Adipocyte (in vitro differentiated cells): ENCODE data around the gene EVX1.
A peak's percentile ranks its signal among the peaks of the same experiment; 100 is the strongest.

Experiments used
- DNase-seq: peaks from one replicate; pipeline ENCODE4 v3.0.0-alpha.2; 2015; ENCODE audit warnings: low read depth
- H3K27me3 ChIP-seq: replicated peaks from 2 replicates; pipeline ENCODE4 v1.7.0; 2013; ENCODE audit warnings: mild to moderate bottlenecking, low read length, moderate library complexity; ENCODE audit not compliant: control insufficient read depth, insufficient read depth
- H3K36me3 ChIP-seq: 2 replicates; pipeline ENCODE4 v1.7.0; 2013; ENCODE audit warnings: low read length, mild to moderate bottlenecking, moderate library complexity; ENCODE audit not compliant: control insufficient read depth, insufficient read depth, severe bottlenecking
- H3K4me1 ChIP-seq: 2 replicates; pipeline ENCODE4 v1.7.0; 2013; ENCODE audit warnings: mild to moderate bottlenecking, low read length, moderate library complexity; ENCODE audit not compliant: control insufficient read depth, insufficient read depth
- H3K4me3 ChIP-seq: 2 replicates; pipeline ENCODE4 v1.7.0; 2013; ENCODE audit warnings: mild to moderate bottlenecking, low read length, moderate library complexity
- H3K9ac ChIP-seq: 2 replicates; pipeline ENCODE4 v1.7.0; 2013; ENCODE audit warnings: mild to moderate bottlenecking, low read length, moderate library complexity
- H3K9me3 ChIP-seq: 2 replicates; pipeline ENCODE4 v1.7.0; 2013; ENCODE audit warnings: mild to moderate bottlenecking, low read length, moderate library complexity; ENCODE audit not compliant: control insufficient read depth

EVX1 gene

DNA sequence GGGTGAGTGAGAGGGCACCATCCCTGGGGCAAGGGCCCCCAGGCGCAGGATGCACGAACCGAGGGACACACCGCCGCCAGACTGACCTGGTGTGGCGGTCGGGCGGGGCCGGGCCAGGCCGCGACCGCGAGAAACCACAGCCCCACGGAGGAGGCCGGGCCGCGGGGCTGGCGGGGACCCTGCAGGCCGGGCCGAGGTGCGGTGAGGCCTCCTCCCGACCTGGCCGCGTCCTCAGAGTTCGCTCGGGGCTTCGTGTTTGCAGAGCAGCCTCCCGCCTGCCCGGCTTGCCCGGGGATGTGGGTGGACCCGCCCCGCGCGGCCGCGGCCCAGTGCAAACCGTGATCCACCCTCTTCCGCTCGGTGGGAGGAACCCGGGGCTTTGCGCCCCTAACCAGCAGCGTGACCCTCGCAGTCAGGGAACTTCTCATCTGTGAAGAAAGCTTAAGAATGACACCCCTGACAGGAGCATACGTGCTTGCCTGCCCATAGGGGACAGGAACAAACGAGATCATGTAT is 22.1 kb upstream of the EVX1 start:
- no peak overlapping the region for H3K4me3 ChIP-seq
- H3K36me3 ChIP-seq: no peaks in the 10 kb centered on the region
- peaks cover 6% of the 10 kb centered on the region for H3K9me3 ChIP-seq
- no peaks in the 10 kb centered on the region for H3K4me1 ChIP-seq
- no peak for DNase-seq
- H3K9ac ChIP-seq: no peak overlapping the region
- H3K27me3 ChIP-seq: peaks cover 70% of the 10 kb centered on the region

DNA sequence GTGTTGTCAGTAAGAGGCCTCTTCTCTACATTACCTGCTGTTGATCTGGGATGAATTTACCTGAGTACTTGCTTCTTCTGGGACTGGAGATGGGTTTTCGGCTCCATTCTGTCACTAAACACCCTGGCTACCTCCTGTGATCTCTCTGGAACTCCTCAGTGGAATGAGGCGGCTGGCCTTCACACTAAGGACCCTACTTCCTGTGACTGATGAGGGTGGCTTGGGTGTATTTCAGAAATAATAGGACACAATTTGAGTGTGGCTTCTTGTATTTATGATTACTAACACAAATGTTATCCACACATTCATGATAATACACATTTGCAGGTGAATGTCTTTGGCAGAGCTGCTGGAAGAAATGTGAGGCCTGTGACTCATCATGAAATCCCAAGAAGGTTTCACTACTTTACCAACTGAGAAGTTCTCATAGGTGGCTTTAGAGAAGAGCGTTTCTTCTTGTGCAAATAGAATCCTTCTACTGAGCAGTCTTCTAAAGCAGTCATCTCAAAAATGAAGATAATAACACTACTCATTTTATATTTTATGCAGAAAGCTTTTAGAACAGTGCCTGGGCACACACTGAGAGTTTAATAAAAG is 21.3 kb upstream of the EVX1 start:
- H3K9me3 ChIP-seq: peaks cover 6% of the 10 kb centered on the region
- H3K9ac ChIP-seq: no peak overlapping the region
- no peaks in the 10 kb centered on the region for H3K36me3 ChIP-seq
- no peak overlapping the region for H3K4me3 ChIP-seq
- peaks cover 70% of the 10 kb centered on the region for H3K27me3 ChIP-seq
- H3K4me1 ChIP-seq: no peaks in the 10 kb centered on the region
- no peak for DNase-seq

DNA sequence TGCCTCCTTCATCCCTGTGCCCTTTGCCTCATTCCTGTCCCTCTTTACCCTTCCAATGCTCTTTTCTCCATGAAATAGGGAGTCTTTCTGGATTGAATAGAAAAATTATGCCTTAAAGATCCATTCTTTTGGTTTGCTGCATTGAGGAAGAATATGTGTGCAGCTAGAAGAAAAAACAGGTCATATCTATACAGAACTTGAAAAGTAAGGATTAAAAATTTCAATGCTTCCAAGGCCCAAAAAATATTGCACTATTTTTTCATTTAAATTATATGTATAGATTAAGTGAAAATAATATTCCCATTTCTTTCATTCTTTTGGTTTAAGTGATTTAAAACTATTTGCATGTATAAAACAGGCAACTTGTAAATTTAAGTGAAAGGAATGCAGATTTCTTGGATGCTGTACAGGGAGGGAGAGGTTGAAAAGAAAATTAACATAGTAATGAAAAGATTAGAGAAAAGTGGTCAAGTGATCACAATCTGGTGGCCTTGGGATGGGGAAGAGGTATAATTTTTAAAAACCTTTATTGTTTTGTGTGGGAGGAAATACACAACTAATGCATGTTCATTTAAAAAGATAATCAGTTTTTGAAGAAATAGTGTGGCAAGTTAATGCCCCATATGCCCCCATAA is 18.5 kb upstream of the EVX1 start:
- Histone ChIP-seq H3K4me3 (no peak overlapping the region), H3K36me3 (no peaks in the 10 kb centered on the region), H3K9ac (no peak overlapping the region), H3K4me1 (no peaks in the 10 kb centered on the region), H3K27me3 (peaks cover 72% of the 10 kb centered on the region), H3K9me3 (peaks cover 6% of the 10 kb centered on the region)
- DNase-seq: no peak

- DNase-seq: no peak
- no peaks in the 10 kb centered on the region for H3K36me3 ChIP-seq
- H3K4me1 ChIP-seq: no peaks in the 10 kb centered on the region
- H3K9ac ChIP-seq: no peak overlapping the region
- no peak overlapping the region for H3K4me3 ChIP-seq
- peaks cover 64% of the 10 kb centered on the region for H3K27me3 ChIP-seq
- peaks cover 6% of the 10 kb centered on the region for H3K9me3 ChIP-seq
Observed at GRCh38 chr7:27224983-27225934, 17.3 kb upstream of the EVX1 start.

GRCh38 chr7:27229448-27229847 is 13.2 kb upstream of the EVX1 start:
- Histone ChIP-seq H3K4me3 (no peak overlapping the region), H3K9ac (no peak overlapping the region), H3K9me3 (no peaks in the 10 kb centered on the region), H3K27me3 (peaks cover 26% of the 10 kb centered on the region), H3K36me3 (no peaks in the 10 kb centered on the region), H3K4me1 (no peaks in the 10 kb centered on the region)
- no peak for DNase-seq

DNA sequence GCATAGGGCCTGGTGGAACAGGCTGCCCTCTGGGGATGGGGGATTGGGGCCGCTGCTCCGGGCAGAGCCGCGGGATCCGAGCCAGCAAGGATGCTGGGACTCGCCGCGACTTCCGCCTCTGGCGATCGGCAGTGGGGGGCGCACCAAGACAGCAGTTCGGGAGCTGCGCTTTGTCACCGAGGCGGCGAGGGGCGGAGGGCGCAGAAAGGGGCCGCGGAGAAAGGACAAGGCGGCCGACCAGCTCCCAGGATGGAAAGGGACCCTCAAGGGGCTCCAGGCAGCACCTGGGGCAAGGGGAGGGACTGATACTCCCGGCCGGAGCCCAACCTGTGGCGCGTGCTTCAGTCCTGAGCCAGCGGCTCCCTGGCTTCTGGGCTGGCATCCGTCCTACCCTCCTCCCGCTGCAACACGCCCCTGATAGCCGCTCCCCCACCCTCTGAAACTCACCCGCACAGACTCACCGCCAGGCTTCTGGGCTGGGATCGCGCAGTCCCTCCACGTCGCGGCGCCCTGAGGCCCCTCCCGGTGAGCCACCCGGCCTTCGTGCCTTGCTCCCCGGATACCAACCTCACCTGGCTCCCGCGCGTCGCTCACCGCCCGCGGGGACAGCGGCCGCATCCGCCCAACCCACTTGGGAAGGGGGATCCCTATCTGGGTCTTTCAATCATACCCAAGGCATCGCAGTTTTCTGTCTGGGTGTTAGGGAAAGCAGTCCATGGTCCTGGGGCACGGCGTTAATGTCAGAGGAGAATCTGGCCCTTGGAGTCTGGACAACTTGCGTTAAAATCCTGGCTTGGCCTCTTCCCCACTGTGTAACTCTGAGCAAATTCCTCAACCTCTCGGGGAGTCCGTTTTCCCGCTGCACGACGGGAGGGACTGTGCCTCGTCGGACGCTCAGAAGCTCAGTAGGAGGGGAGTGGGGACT is 7.0 kb upstream of the EVX1 start:
- peaks cover 16% of the 10 kb centered on the region for H3K27me3 ChIP-seq
- H3K9me3 ChIP-seq: no peaks in the 10 kb centered on the region
- peaks cover 7% of the 10 kb centered on the region for H3K4me1 ChIP-seq
- DNase-seq: no peak
- H3K36me3 ChIP-seq: no peaks in the 10 kb centered on the region
- peak overlapping the region; percentile 81 for H3K4me3 ChIP-seq
- H3K9ac ChIP-seq: peak overlapping the region; percentile 74

- H3K9me3 ChIP-seq: no peaks in the 10 kb centered on the region
- no peak overlapping the region for H3K4me3 ChIP-seq
- peaks cover 37% of the 10 kb centered on the region for H3K27me3 ChIP-seq
- H3K4me1 ChIP-seq: peaks cover 11% of the 10 kb centered on the region
- no peak overlapping the region for H3K9ac ChIP-seq
- DNase-seq: no peak
- H3K36me3 ChIP-seq: no peaks in the 10 kb centered on the region
Observed at GRCh38 chr7:27237735-27238334, 4.8 kb upstream of the EVX1 start.

- H3K4me1 ChIP-seq: peaks cover 11% of the 10 kb centered on the region
- no peak overlapping the region for H3K4me3 ChIP-seq
- no peaks in the 10 kb centered on the region for H3K9me3 ChIP-seq
- H3K27me3 ChIP-seq: peaks cover 49% of the 10 kb centered on the region
- no peaks in the 10 kb centered on the region for H3K36me3 ChIP-seq
- no peak overlapping the region for H3K9ac ChIP-seq
- no peak for DNase-seq
Observed at GRCh38 chr7:27238979-27239386, 3.6 kb upstream of the EVX1 start.

- no peaks in the 10 kb centered on the region for H3K36me3 ChIP-seq
- peak; percentile 11 for DNase-seq
- peaks cover 11% of the 10 kb centered on the region for H3K4me1 ChIP-seq
- no peak overlapping the region for H3K4me3 ChIP-seq
- H3K27me3 ChIP-seq: peaks cover 54% of the 10 kb centered on the region
- H3K9ac ChIP-seq: no peak overlapping the region
- H3K9me3 ChIP-seq: no peaks in the 10 kb centered on the region
Observed at GRCh38 chr7:27239387-27240014, 3.1 kb upstream of the EVX1 start.
